SK-N-MC (cell line): ENCODE data around the gene POLR1G.

ENCODE experiments used
- EZH2 ChIP-seq: fragments of 200-600 bp; sonication (generic); IDR thresholded peaks from one replicate; pipeline ENCODE4 v1.6.1; 2017; ENCODE audit warnings: antibody characterized with exemption
- FOXP2 ChIP-seq: optimal IDR thresholded peaks from 2 replicates; pipeline ENCODE3; 2011; ENCODE audit warnings: mild to moderate bottlenecking, moderate library complexity; ENCODE audit not compliant: insufficient read depth; ENCODE audit errors: extremely low read length, control extremely low read depth
- POLR2AphosphoS5 ChIP-seq: IDR thresholded peaks from 2 replicates; pipeline ENCODE4 v1.6.1; 2012; ENCODE audit warnings: mild to moderate bottlenecking, low read depth, low read length, borderline replicate concordance

GRCh38 chr19:45403272-45403671 is 3.2 kb upstream of the POLR1G start:
- TF ChIP-seq EZH2 (no peak), POLR2AphosphoS5 (no peak), FOXP2 (no peak)
